PC-3 (cell line): ENCODE results near the gene RCOR1.

ENCODE experiments used
- CTCF ChIP-seq: fragments of 300-600 bp; sonication (generic); conservative IDR thresholded peaks from 2 replicates; pipeline ENCODE4 v1.5.1; 2017; ENCODE audit warnings: antibody characterized with exemption, low read depth, mild to moderate bottlenecking, low read length
- EZH2 ChIP-seq: fragments of 300-600 bp; sonication (generic); IDR thresholded peaks from one replicate; pipeline ENCODE4 v1.6.1; 2017; ENCODE audit warnings: antibody characterized with exemption, mild to moderate bottlenecking, low read length; ENCODE audit not compliant: unreplicated experiment
- EZH2phosphoT487 ChIP-seq: fragments of 300-600 bp; sonication (generic); IDR thresholded peaks from 2 replicates; pipeline ENCODE4 v1.6.1; 2018; ENCODE audit warnings: mild to moderate bottlenecking, antibody characterized with exemption, low read length, borderline replicate concordance

- no peak for TF ChIP-seq CTCF
- no peak for TF ChIP-seq EZH2
- TF ChIP-seq EZH2phosphoT487 = no peak
Measured at GRCh38 chr14:102551995-102552705, 40.3 kb upstream of the RCOR1 start.
